ENCODE data around the gene PHLPP1. TPM values are rescaled to one million over a fixed set of nuclear protein-coding genes. Genes with fewer than 3 reads are reported as not detected.

Gene PHLPP1
- total and polyA plus RNA-seq, 2 donors from 2014 or later, result 2.9 to 13.0 TPM

GRCh38 chr18:63002305-63002704 lies 287.0 kb downstream of the PHLPP1 start:
- no peak overlapping the region for H3K4me3 ChIP-seq (ENCODE audit: low read length in 3 of 3)
- no peaks in the 10 kb centered on the region for H3K27me3 ChIP-seq (ENCODE audit: control insufficient read depth, insufficient read depth, low read length)
- no peak overlapping the region for H3K27ac ChIP-seq (ENCODE audit: low read depth in 2 of 2, low read length in 2 of 2)
- DNase-seq, result no peak
- intact Hi-C loops (cut with DNase I), result no loop called here
- no peaks in the 10 kb centered on the region for H3K4me1 ChIP-seq (ENCODE audit: control insufficient read depth in 2 of 3, insufficient read depth in 2 of 3, low read depth in 1 of 3, low read length in 3 of 3)
- H3K9me3 ChIP-seq (ENCODE audit: control insufficient read depth in 2 of 3, insufficient read depth in 1 of 3, low read length in 3 of 3), result no peaks in the 10 kb centered on the region
- TF ChIP-seq CTCF (IDR thresholded peaks at IDR 0.05; ENCODE audit: borderline replicate concordance, extremely low read depth, insufficient read depth), result no peak
- no peak for FAIRE-seq
- no peak overlapping the region for H3K9ac ChIP-seq (ENCODE audit: low read length in 3 of 3)
- no peaks in the 10 kb centered on the region for H3K36me3 ChIP-seq (ENCODE audit: control insufficient read depth in 2 of 3, insufficient read depth in 3 of 3, low read length in 3 of 3)

GRCh38 chr18:63002803-63003445 lies 287.6 kb downstream of the PHLPP1 start:
- Histone ChIP-seq H3K9ac (ENCODE audit: low read length in 3 of 3) (no peak overlapping the region), H3K27me3 (ENCODE audit: control insufficient read depth, insufficient read depth, low read length) (no peaks in the 10 kb centered on the region), H3K9me3 (ENCODE audit: control insufficient read depth in 2 of 3, insufficient read depth in 1 of 3, low read length in 3 of 3) (no peaks in the 10 kb centered on the region), H3K4me3 (ENCODE audit: low read length in 3 of 3) (no peak overlapping the region), H3K27ac (ENCODE audit: low read depth in 2 of 2, low read length in 2 of 2) (no peak overlapping the region), H3K4me1 (ENCODE audit: control insufficient read depth in 2 of 3, insufficient read depth in 2 of 3, low read depth in 1 of 3, low read length in 3 of 3) (no peaks in the 10 kb centered on the region), H3K36me3 (ENCODE audit: control insufficient read depth in 2 of 3, insufficient read depth in 3 of 3, low read length in 3 of 3) (no peaks in the 10 kb centered on the region)
- no peak for TF ChIP-seq CTCF (IDR thresholded peaks at IDR 0.05; ENCODE audit: borderline replicate concordance, extremely low read depth, insufficient read depth)
- intact Hi-C loops (cut with DNase I), result no loop called here
- no peak for DNase-seq
- FAIRE-seq, result no peak

GRCh38 chr18:63003899-63004298 lies 288.6 kb downstream of the PHLPP1 start:
- H3K36me3 ChIP-seq (ENCODE audit: control insufficient read depth in 2 of 3, insufficient read depth in 3 of 3, low read length in 3 of 3), result no peaks in the 10 kb centered on the region
- H3K4me1 ChIP-seq (ENCODE audit: control insufficient read depth in 2 of 3, insufficient read depth in 2 of 3, low read depth in 1 of 3, low read length in 3 of 3), result no peaks in the 10 kb centered on the region
- DNase-seq (no peak), FAIRE-seq (no peak)
- H3K9ac ChIP-seq (ENCODE audit: low read length in 3 of 3), result no peak overlapping the region
- intact Hi-C loops (cut with DNase I), result no loop called here
- H3K9me3 ChIP-seq (ENCODE audit: control insufficient read depth in 2 of 3, insufficient read depth in 1 of 3, low read length in 3 of 3), result no peaks in the 10 kb centered on the region
- no peak overlapping the region for H3K27ac ChIP-seq (ENCODE audit: low read depth in 2 of 2, low read length in 2 of 2)
- H3K4me3 ChIP-seq (ENCODE audit: low read length in 3 of 3), result no peak overlapping the region
- H3K27me3 ChIP-seq (ENCODE audit: control insufficient read depth, insufficient read depth, low read length), result no peaks in the 10 kb centered on the region
- no peak for TF ChIP-seq CTCF (IDR thresholded peaks at IDR 0.05; ENCODE audit: borderline replicate concordance, extremely low read depth, insufficient read depth)

Data from kidney (tissue), 14 donors.